Glutamatergic neuron (in vitro differentiated cells): ENCODE results near the gene NR1H3. TPM values are rescaled to one million over a fixed set of nuclear protein-coding genes. Genes with fewer than 3 reads are reported as not detected.
A peak's percentile ranks its signal among the peaks of the same experiment; 100 is the strongest.

Experiments
- DNase-seq: peaks from one replicate; pipeline ENCODE4 v3.0.0; 2022
- H3K27ac Mint-ChIP-seq: one replicate; pipeline ENCODE4 v1.8.0; 2020; ENCODE audit warnings: mild to moderate bottlenecking, mixed read lengths, inconsistent platforms; ENCODE audit not compliant: unreplicated experiment
- H3K27me3 Mint-ChIP-seq: one replicate; pipeline ENCODE4 v1.8.0; 2020; ENCODE audit warnings: mild to moderate bottlenecking, moderate library complexity, mixed read lengths, inconsistent platforms; ENCODE audit not compliant: unreplicated experiment
- H3K36me3 Mint-ChIP-seq: one replicate; pipeline ENCODE4 v1.8.0; 2020; ENCODE audit warnings: mild to moderate bottlenecking, mixed read lengths, inconsistent platforms; ENCODE audit not compliant: unreplicated experiment
- H3K4me1 Mint-ChIP-seq: one replicate; pipeline ENCODE4 v1.8.0; 2020; ENCODE audit warnings: mild to moderate bottlenecking, low read depth, mixed read lengths, inconsistent platforms; ENCODE audit not compliant: unreplicated experiment
- H3K4me3 Mint-ChIP-seq: one replicate; pipeline ENCODE4 v1.8.0; 2020; ENCODE audit warnings: mild to moderate bottlenecking, mixed read lengths, inconsistent platforms; ENCODE audit not compliant: unreplicated experiment
- H3K9me3 Mint-ChIP-seq: one replicate; pipeline ENCODE4 v1.8.0; 2020; ENCODE audit warnings: mild to moderate bottlenecking, moderate library complexity, mixed read lengths, inconsistent platforms; ENCODE audit not compliant: unreplicated experiment
- total RNA-seq: library from RNA; stranded (reverse); fragmentation: NEBNext Ultra II Directional; extraction: Animal tissue kit (Norgen Biotek cat#: 25700); gene quantifications from one replicate; pipeline ENCODE4 v1.2.1, GENCODE V29; 2021; ENCODE audit not compliant: unreplicated experiment
- TF ChIP-seq, protein P1 (sequence below): fragments of 200-600 bp; sonication (generic); IDR thresholded peaks from one replicate; pipeline ENCODE4 v1.5.0; 2021; ENCODE audit not compliant: partially characterized antibody, unreplicated experiment

The NR1H3 gene
- total RNA-seq, 1 donor from 2014 or later = 10.5 TPM

DNA sequence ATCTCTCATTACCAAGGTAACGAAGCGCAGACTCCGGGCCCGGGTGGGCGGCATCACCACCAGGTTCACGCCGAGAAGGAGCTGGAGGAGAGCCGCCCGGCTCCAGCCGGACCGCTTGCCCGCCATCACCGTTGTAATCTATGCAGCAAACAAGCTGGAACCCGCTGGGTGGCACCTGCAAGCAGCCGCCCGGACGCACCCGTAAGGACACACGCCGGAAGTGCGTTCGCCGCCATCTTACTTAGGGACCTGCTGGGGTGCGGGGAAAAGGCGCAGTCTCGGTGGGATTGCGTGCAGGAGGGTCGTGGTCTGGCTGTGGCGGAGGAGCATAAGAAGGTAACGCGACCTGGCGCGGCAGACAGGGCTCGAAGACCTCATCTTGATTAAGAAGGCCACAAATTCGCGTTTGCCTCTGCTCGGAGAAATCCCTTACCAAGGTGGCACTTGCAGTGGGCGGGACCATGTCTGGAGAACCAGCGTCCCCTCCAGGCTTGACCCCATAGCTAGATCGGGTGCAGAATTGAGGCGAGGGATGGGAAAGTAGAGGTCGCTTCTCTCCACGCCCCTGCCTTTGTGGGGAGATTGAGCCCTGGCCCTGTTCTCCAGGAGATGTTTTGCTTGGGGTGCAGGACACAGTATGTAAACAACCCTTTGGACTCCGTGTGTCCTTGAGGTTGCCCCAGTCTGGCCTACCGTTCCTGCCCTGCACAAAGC lies 9.0 kb upstream of the NR1H3 start, which contains the start of gene ACP2:
Gene ACP2 (minus strand): TSS at position 151 of the 714 bp plus-strand sequence. CDS start 25 bp downstream, at position 126.
- H3K27me3 Mint-ChIP-seq = peaks cover 3% of the 10 kb centered on the region
- H3K27ac Mint-ChIP-seq = peak within 1 kb of the TSS; percentile 100
- H3K36me3 Mint-ChIP-seq = no peaks in the 10 kb centered on the region
- peak within 1 kb of the TSS; percentile 99 for H3K4me3 Mint-ChIP-seq
- H3K9me3 Mint-ChIP-seq = peaks cover 6% of the 10 kb centered on the region
- H3K4me1 Mint-ChIP-seq = no peaks in the 10 kb centered on the region
- DNase-seq = peak; percentile 89
- TF ChIP-seq, protein P1, sequence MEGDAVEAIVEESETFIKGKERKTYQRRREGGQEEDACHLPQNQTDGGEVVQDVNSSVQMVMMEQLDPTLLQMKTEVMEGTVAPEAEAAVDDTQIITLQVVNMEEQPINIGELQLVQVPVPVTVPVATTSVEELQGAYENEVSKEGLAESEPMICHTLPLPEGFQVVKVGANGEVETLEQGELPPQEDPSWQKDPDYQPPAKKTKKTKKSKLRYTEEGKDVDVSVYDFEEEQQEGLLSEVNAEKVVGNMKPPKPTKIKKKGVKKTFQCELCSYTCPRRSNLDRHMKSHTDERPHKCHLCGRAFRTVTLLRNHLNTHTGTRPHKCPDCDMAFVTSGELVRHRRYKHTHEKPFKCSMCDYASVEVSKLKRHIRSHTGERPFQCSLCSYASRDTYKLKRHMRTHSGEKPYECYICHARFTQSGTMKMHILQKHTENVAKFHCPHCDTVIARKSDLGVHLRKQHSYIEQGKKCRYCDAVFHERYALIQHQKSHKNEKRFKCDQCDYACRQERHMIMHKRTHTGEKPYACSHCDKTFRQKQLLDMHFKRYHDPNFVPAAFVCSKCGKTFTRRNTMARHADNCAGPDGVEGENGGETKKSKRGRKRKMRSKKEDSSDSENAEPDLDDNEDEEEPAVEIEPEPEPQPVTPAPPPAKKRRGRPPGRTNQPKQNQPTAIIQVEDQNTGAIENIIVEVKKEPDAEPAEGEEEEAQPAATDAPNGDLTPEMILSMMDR = no peak

- peaks cover 6% of the 10 kb centered on the region for H3K9me3 Mint-ChIP-seq
- H3K27ac Mint-ChIP-seq = peak overlapping the region; percentile 100
- H3K36me3 Mint-ChIP-seq = no peaks in the 10 kb centered on the region
- H3K4me1 Mint-ChIP-seq = no peaks in the 10 kb centered on the region
- H3K27me3 Mint-ChIP-seq = peaks cover 3% of the 10 kb centered on the region
- TF ChIP-seq, protein P1 = no peak
- H3K4me3 Mint-ChIP-seq = peak overlapping the region; percentile 99
- DNase-seq = no peak
Measured at GRCh38 chr11:47249378-47249715, 8.4 kb upstream of the NR1H3 start.

DNA sequence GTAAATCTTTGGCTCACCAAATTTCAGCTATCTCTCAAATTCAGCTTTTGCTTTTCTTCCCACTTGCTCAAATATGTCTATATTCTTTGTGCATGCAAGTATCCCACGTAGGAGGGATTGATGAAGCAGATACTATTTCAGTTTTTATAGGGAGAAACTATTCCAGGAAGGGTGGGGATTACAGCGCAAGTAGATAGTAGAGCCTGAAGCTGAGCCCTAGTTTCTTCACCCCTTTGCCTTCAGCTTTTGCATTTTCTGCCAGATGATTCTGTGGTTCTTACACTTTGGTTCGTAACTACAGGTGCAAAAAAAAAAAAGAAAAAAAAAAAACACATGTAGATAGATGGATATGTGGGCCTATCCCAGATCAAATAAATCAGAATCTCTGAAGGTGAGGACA lies 6.0 kb upstream of the NR1H3 start:
- Mint-ChIP-seq H3K27me3 (peaks cover 4% of the 10 kb centered on the region), H3K36me3 (no peaks in the 10 kb centered on the region), H3K4me3 (no peak overlapping the region), H3K4me1 (peaks cover 7% of the 10 kb centered on the region), H3K9me3 (peaks cover 8% of the 10 kb centered on the region), H3K27ac (no peak overlapping the region)
- DNase-seq = no peak
- TF ChIP-seq, protein P1 = no peak

DNA sequence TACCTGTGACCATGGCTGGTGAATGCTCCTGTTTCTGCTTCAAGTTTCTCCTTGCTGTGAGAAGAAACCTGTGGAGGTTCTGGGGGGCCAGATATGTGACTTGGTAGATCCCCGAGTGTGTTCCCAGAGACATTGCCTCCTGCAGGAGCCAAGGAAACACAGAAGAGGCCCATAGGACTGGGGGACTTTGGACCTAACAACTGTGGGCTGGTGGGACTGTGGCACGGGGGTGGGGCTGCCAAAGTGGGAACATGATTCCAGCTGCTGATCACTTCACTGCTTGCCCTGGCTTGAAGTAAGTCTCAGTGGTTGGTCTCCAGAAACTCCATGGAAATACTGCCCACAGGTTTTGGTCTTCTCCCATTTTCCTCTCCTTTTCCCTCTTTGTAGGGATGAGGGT lies 4.1 kb upstream of the NR1H3 start:
- H3K4me3 Mint-ChIP-seq = no peak overlapping the region
- no peaks in the 10 kb centered on the region for H3K36me3 Mint-ChIP-seq
- peaks cover 4% of the 10 kb centered on the region for H3K27me3 Mint-ChIP-seq
- no peak for DNase-seq
- no peak overlapping the region for H3K27ac Mint-ChIP-seq
- TF ChIP-seq, protein P1 = no peak
- peaks cover 9% of the 10 kb centered on the region for H3K9me3 Mint-ChIP-seq
- peaks cover 9% of the 10 kb centered on the region for H3K4me1 Mint-ChIP-seq

GRCh38 chr11:47254386-47254785 lies 3.4 kb upstream of the NR1H3 start:
- Mint-ChIP-seq H3K9me3 (peaks cover 4% of the 10 kb centered on the region), H3K4me1 (peaks cover 12% of the 10 kb centered on the region), H3K27ac (no peak overlapping the region), H3K4me3 (no peak overlapping the region), H3K36me3 (no peaks in the 10 kb centered on the region), H3K27me3 (peaks cover 2% of the 10 kb centered on the region)
- TF ChIP-seq, protein P1 = no peak
- no peak for DNase-seq
